NCI-H748 (cell line): ENCODE results near the gene MTPN.

Source experiments
- DNase-seq: peaks from one replicate; lab custom pipeline; 2025; ENCODE audit not compliant: unreplicated experiment; lab: John Stamatoyannopoulos, UW

Gene MTPN

GRCh38 chr7:135990258-135990657 is 13.1 kb upstream of the MTPN start:
- no peak for DNase-seq

GRCh38 chr7:135981958-135982646 is 4.9 kb upstream of the MTPN start:
- no peak for DNase-seq

GRCh38 chr7:135980665-135981180 is 3.6 kb upstream of the MTPN start:
- DNase-seq, result no peak

- no peak for DNase-seq
Observed at GRCh38 chr7:135980012-135980551, 2.9 kb upstream of the MTPN start.

GRCh38 chr7:135979471-135980011 is 2.4 kb upstream of the MTPN start:
- DNase-seq, result no peak

- no peak for DNase-seq
Observed at GRCh38 chr7:135978624-135979023, 1.5 kb upstream of the MTPN start.

GRCh38 chr7:135977742-135978066 is 545 bp upstream of the MTPN start:
- DNase-seq, result no peak

GRCh38 chr7:135976312-135977006 is 700 bp downstream of the MTPN start:
- peak; percentile 67 for DNase-seq

- no peak for DNase-seq
Observed at GRCh38 chr7:135975166-135975565, 2.0 kb downstream of the MTPN start.

- no peak for DNase-seq
Observed at GRCh38 chr7:135974667-135975066, 2.5 kb downstream of the MTPN start.

- no peak for DNase-seq
Observed at GRCh38 chr7:135971366-135971725, 5.8 kb downstream of the MTPN start.

- DNase-seq, result no peak
Observed at GRCh38 chr7:135970682-135971365, 6.3 kb downstream of the MTPN start.

GRCh38 chr7:135970045-135970444 is 7.1 kb downstream of the MTPN start:
- no peak for DNase-seq

GRCh38 chr7:135966341-135967043 is 10.7 kb downstream of the MTPN start:
- peak; percentile 7 for DNase-seq

GRCh38 chr7:135965602-135966001 is 11.6 kb downstream of the MTPN start:
- no peak for DNase-seq

- DNase-seq, result no peak
Observed at GRCh38 chr7:135964791-135965190, 12.4 kb downstream of the MTPN start.

- DNase-seq, result no peak
Observed at GRCh38 chr7:135964274-135964673, 12.9 kb downstream of the MTPN start.

GRCh38 chr7:135962802-135963201 is 14.4 kb downstream of the MTPN start:
- no peak for DNase-seq

- DNase-seq, result no peak
Observed at GRCh38 chr7:135960709-135961451, 16.3 kb downstream of the MTPN start.

GRCh38 chr7:135959646-135960363 is 17.4 kb downstream of the MTPN start:
- DNase-seq, result no peak
